RPMI8226 (cell line): Measurements from ENCODE around the gene PTPRT.

Experiments
- DNase-seq: peaks from one replicate; pipeline ENCODE4 v3.0.0-alpha.2; 2015

PTPRT gene

GRCh38 chr20:42158272-42158671 is 1031.4 kb downstream of the PTPRT start:
- no peak for DNase-seq

GRCh38 chr20:42155586-42155985 is 1034.1 kb downstream of the PTPRT start:
- DNase-seq: no peak

- peak; percentile 31 for DNase-seq
Measured at GRCh38 chr20:42152575-42152974, 1037.1 kb downstream of the PTPRT start.

- no peak for DNase-seq
Measured at GRCh38 chr20:42150230-42150629, 1039.5 kb downstream of the PTPRT start.

- DNase-seq: no peak
Measured at GRCh38 chr20:42138729-42139128, 1051.0 kb downstream of the PTPRT start.

GRCh38 chr20:42134265-42135098 is 1055.2 kb downstream of the PTPRT start:
- no peak for DNase-seq

GRCh38 chr20:42130810-42131596 is 1058.7 kb downstream of the PTPRT start:
- DNase-seq: no peak

- peak; percentile 40 for DNase-seq
Measured at GRCh38 chr20:42125426-42125825, 1064.3 kb downstream of the PTPRT start.

GRCh38 chr20:42123981-42124473 is 1065.7 kb downstream of the PTPRT start:
- DNase-seq: no peak

GRCh38 chr20:42118409-42119125 is 1071.1 kb downstream of the PTPRT start:
- DNase-seq: no peak

GRCh38 chr20:42118001-42118400 is 1071.7 kb downstream of the PTPRT start:
- no peak for DNase-seq

- no peak for DNase-seq
Measured at GRCh38 chr20:42113236-42113635, 1076.5 kb downstream of the PTPRT start.

- no peak for DNase-seq
Measured at GRCh38 chr20:42112161-42112560, 1077.5 kb downstream of the PTPRT start.

- no peak for DNase-seq
Measured at GRCh38 chr20:42111349-42111748, 1078.4 kb downstream of the PTPRT start.

GRCh38 chr20:42110301-42110700 is 1079.4 kb downstream of the PTPRT start:
- no peak for DNase-seq

- no peak for DNase-seq
Measured at GRCh38 chr20:42102000-42102399, 1087.7 kb downstream of the PTPRT start.

GRCh38 chr20:42100137-42100704 is 1089.5 kb downstream of the PTPRT start:
- no peak for DNase-seq

- no peak for DNase-seq
Measured at GRCh38 chr20:42099101-42099500, 1090.6 kb downstream of the PTPRT start.

GRCh38 chr20:42098418-42098817 is 1091.3 kb downstream of the PTPRT start:
- DNase-seq: peak; percentile 47

- DNase-seq: peak; percentile 14
Measured at GRCh38 chr20:42097741-42098140, 1092.0 kb downstream of the PTPRT start.

- peak; percentile 65 for DNase-seq
Measured at GRCh38 chr20:42095221-42095620, 1094.5 kb downstream of the PTPRT start.

- DNase-seq: peak; percentile 96
Measured at GRCh38 chr20:42093542-42094440, 1095.9 kb downstream of the PTPRT start.
